Uterus (tissue), 2 donors: ENCODE measurements around the gene ISOC2.

Experiments
- CTCF ChIP-seq, 4 experiments: fragments of 200-600 bp in 2 of 4; fragments of 450-650 bp in 2 of 4; sonication (generic) in 2 of 4; IDR thresholded peaks; one replicate each; pipeline ENCODE4 v1.5.1; 2016 to 2019; ENCODE audit warnings: antibody characterized with exemption in 4 of 4, mild to moderate bottlenecking in 2 of 4, moderate library complexity in 1 of 4
- POLR2A ChIP-seq, 2 donors: fragments of 450-650 bp; IDR thresholded peaks; one replicate each; pipeline ENCODE4 v1.6.1; 2016; ENCODE audit warnings: antibody characterized with exemption in 2 of 2, mild to moderate bottlenecking in 1 of 2, moderate library complexity in 1 of 2

- no peak for TF ChIP-seq CTCF (IDR thresholded peaks at IDR 0.05)
- no peak for TF ChIP-seq POLR2A (IDR thresholded peaks at IDR 0.05)
Observed at GRCh38 chr19:55423225-55424005, 38.0 kb downstream of the ISOC2 start.
